Osteocyte (in vitro differentiated cells): ENCODE results near the gene NDUFS5. TPM values are rescaled to one million over a fixed set of nuclear protein-coding genes. Genes with fewer than 3 reads are reported as not detected.
A peak's percentile ranks its signal among the peaks of the same experiment; 100 is the strongest.

Source experiments
- DNase-seq: peaks from one replicate; pipeline ENCODE4 v3.0.0; 2021; ENCODE audit warnings: mixed read lengths; ENCODE audit not compliant: unreplicated experiment; ENCODE audit errors: extremely low spot score
- H3K27ac Mint-ChIP-seq: one replicate; pipeline ENCODE4 v1.8.0; 2021; ENCODE audit warnings: mild to moderate bottlenecking, mixed read lengths; ENCODE audit not compliant: unreplicated experiment
- H3K27me3 Mint-ChIP-seq: one replicate; pipeline ENCODE4 v1.8.0; 2021; ENCODE audit warnings: mixed read lengths; ENCODE audit not compliant: unreplicated experiment
- H3K36me3 Mint-ChIP-seq: one replicate; pipeline ENCODE4 v1.8.0; 2021; ENCODE audit warnings: mixed read lengths; ENCODE audit not compliant: unreplicated experiment
- H3K4me1 Mint-ChIP-seq: one replicate; pipeline ENCODE4 v1.8.0; 2021; ENCODE audit warnings: mixed read lengths; ENCODE audit not compliant: unreplicated experiment
- H3K4me3 Mint-ChIP-seq: one replicate; pipeline ENCODE4 v1.8.0; 2021; ENCODE audit warnings: mild to moderate bottlenecking, moderate library complexity, mixed read lengths; ENCODE audit not compliant: unreplicated experiment
- H3K9me3 Mint-ChIP-seq: one replicate; pipeline ENCODE4 v1.8.0; 2021; ENCODE audit warnings: mixed read lengths; ENCODE audit not compliant: unreplicated experiment
- total RNA-seq: library from RNA; stranded (reverse); gene quantifications from 2 replicates; pipeline ENCODE4 v1.2.1, GENCODE V29; 2021
- TF ChIP-seq, protein P1 (sequence below): fragments of 200-600 bp; sonication (generic); IDR thresholded peaks from 2 replicates; pipeline ENCODE4 v1.5.0; 2021; ENCODE audit warnings: antibody characterized with exemption, mild to moderate bottlenecking, moderate library complexity

Gene NDUFS5
- total RNA-seq, 1 donor from 2014 or later = 157 TPM

GRCh38 chr1:38997034-38997900 lies 28.9 kb upstream of the NDUFS5 start:
- Mint-ChIP-seq H3K4me3 (no peak overlapping the region), H3K27ac (peak overlapping the region; percentile 64), H3K36me3 (peaks cover 38% of the 10 kb centered on the region), H3K4me1 (peaks cover 33% of the 10 kb centered on the region), H3K9me3 (no peaks in the 10 kb centered on the region), H3K27me3 (no peaks in the 10 kb centered on the region)
- DNase-seq = no peak
- TF ChIP-seq, protein P1, sequence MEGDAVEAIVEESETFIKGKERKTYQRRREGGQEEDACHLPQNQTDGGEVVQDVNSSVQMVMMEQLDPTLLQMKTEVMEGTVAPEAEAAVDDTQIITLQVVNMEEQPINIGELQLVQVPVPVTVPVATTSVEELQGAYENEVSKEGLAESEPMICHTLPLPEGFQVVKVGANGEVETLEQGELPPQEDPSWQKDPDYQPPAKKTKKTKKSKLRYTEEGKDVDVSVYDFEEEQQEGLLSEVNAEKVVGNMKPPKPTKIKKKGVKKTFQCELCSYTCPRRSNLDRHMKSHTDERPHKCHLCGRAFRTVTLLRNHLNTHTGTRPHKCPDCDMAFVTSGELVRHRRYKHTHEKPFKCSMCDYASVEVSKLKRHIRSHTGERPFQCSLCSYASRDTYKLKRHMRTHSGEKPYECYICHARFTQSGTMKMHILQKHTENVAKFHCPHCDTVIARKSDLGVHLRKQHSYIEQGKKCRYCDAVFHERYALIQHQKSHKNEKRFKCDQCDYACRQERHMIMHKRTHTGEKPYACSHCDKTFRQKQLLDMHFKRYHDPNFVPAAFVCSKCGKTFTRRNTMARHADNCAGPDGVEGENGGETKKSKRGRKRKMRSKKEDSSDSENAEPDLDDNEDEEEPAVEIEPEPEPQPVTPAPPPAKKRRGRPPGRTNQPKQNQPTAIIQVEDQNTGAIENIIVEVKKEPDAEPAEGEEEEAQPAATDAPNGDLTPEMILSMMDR = no peak

DNA sequence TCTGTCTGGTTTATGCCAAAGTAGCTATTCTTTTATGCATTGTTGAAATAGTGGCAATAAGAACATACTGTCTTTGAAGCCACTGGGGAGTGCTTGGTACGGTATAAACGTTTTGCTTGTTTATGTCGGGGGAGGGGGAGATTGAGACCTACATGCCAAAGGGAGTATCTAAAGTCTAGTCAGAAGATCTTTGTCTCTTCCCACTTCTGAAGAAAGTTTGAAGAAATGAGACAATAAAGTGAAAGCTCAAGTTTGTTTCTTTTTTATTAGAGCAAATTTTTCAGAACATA lies 28.3 kb upstream of the NDUFS5 start:
- Mint-ChIP-seq H3K4me3 (no peak overlapping the region), H3K9me3 (no peaks in the 10 kb centered on the region), H3K36me3 (peaks cover 41% of the 10 kb centered on the region), H3K4me1 (peaks cover 30% of the 10 kb centered on the region), H3K27me3 (no peaks in the 10 kb centered on the region), H3K27ac (peak overlapping the region; percentile 64)
- TF ChIP-seq, protein P1 = no peak
- no peak for DNase-seq

- H3K4me3 Mint-ChIP-seq = no peak overlapping the region
- H3K27me3 Mint-ChIP-seq = no peaks in the 10 kb centered on the region
- peaks cover 61% of the 10 kb centered on the region for H3K36me3 Mint-ChIP-seq
- no peak overlapping the region for H3K27ac Mint-ChIP-seq
- TF ChIP-seq, protein P1 = no peak
- no peaks in the 10 kb centered on the region for H3K9me3 Mint-ChIP-seq
- DNase-seq = no peak
- H3K4me1 Mint-ChIP-seq = peaks cover 17% of the 10 kb centered on the region
Measured at GRCh38 chr1:39001516-39002421, 24.4 kb upstream of the NDUFS5 start.

DNA sequence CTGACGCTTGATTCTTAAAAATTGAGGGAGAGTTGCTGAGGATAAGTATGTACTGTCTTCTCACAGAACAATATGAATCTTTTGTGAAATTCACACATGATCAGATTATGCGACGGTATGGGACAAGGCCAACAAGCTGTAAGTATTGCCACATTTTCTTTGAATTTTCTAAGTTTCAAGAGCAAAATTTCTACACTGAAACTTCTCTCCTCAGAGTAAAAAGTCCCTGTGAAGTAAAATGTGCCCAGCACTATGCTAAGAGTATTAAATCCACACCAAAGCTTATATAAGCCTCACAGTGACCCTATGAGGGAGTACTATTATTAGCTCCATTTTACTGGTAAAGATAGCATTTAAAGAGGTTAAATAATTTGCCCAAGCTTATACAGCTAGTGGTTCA lies 22.9 kb upstream of the NDUFS5 start:
- Mint-ChIP-seq H3K9me3 (no peaks in the 10 kb centered on the region), H3K27ac (no peak overlapping the region), H3K4me3 (no peak overlapping the region), H3K4me1 (peaks cover 5% of the 10 kb centered on the region), H3K36me3 (peaks cover 60% of the 10 kb centered on the region), H3K27me3 (no peaks in the 10 kb centered on the region)
- TF ChIP-seq, protein P1 = no peak
- no peak for DNase-seq

- Mint-ChIP-seq H3K36me3 (peaks cover 62% of the 10 kb centered on the region), H3K27ac (no peak overlapping the region), H3K4me3 (no peak overlapping the region), H3K9me3 (no peaks in the 10 kb centered on the region), H3K27me3 (no peaks in the 10 kb centered on the region), H3K4me1 (peaks cover 5% of the 10 kb centered on the region)
- TF ChIP-seq, protein P1 = no peak
- DNase-seq = no peak
Measured at GRCh38 chr1:39003794-39004193, 22.4 kb upstream of the NDUFS5 start.
